HepG2 (cell line): ENCODE measurements around the gene ADSS1. TPM values are rescaled to one million over a fixed set of nuclear protein-coding genes. Genes with fewer than 3 reads are reported as not detected.

Source experiments
- ATAC-seq: fragments of 200-7000 bp; cut with Tn5 transposase; 3 replicates; pipeline ENCODE4 v1.9.1; 2020; ENCODE audit warnings: mild to moderate bottlenecking, moderate library complexity
- Bru-seq: library from RNA; stranded (reverse); fragments of 400-500 nt; gene quantifications from one replicate; lab custom pipeline; 2021; lab: Mats Ljungman, UMichigan
- BruChase-seq, 2 experiments: library from RNA; stranded (reverse); fragments of 400-500 nt; gene quantifications; one replicate each; lab custom pipeline; 2021; lab: Mats Ljungman, UMichigan
- BruUV-seq: library from RNA; stranded (reverse); fragments of 400-500 nt; replicated peaks from 2 replicates; lab custom pipeline; 2021; lab: Mats Ljungman, UMichigan
- CTCF ChIA-PET: fragments of 300-600 bp; formaldehyde crosslinking; extraction: SDS; loops from one replicate; lab custom pipeline; 2021; ENCODE audit warnings: low total read pairs, inconsistent platforms, low intra/inter-chr PET ratio; lab: Yijun Ruan, JAX
- POLR2A ChIA-PET: fragments of 350-600 bp; sonication (Branson Sonifier 250); formaldehyde crosslinking; loops from one replicate; lab custom pipeline; 2020; ENCODE audit warnings: antibody characterized with exemption, inconsistent platforms; lab: Yijun Ruan, JAX
- DNase-seq: peaks from one replicate; pipeline ENCODE4 v3.0.0-alpha.2; 2015; ENCODE audit warnings: low spot score
- FAIRE-seq: peaks from 3 replicates; lab custom pipeline; 2011; peaks lifted over from hg19 to GRCh38; lab: Jason Lieb, UNC
- H2AFZ ChIP-seq: one replicate; pipeline ENCODE4 v1.6.1; 2011; ENCODE audit warnings: low read length, inconsistent platforms
- H3K27ac ChIP-seq: fragments of 300-600 bp; 3 replicates; pipeline ENCODE4 v1.8.0; 2011; ENCODE audit warnings: mixed run types, mild to moderate bottlenecking, mixed read lengths, low read length, inconsistent platforms; ENCODE audit not compliant: insufficient read depth; ENCODE audit errors: extremely low read length
- H3K27me3 ChIP-seq, 2 experiments: fragments of 200-600 bp in 1 of 2; 2 replicates in 1 of 2; 3 replicates in 1 of 2; pipeline versions ENCODE4 v1.6.0 to v1.8.0; 2011; ENCODE audit warnings: low read length in 2 of 2, mild to moderate bottlenecking in 2 of 2, moderate library complexity in 2 of 2, inconsistent platforms in 1 of 2; ENCODE audit not compliant: insufficient read depth in 2 of 2, control insufficient read depth in 1 of 2
- H3K36me3 ChIP-seq, 2 experiments: fragments of 200-600 bp in 1 of 2; replicated peaks in 1 of 2; 2 replicates in 1 of 2; 3 replicates in 1 of 2; pipeline versions ENCODE4 v1.5.1 to v1.8.0; 2011; ENCODE audit warnings: low read length in 2 of 2, inconsistent platforms in 1 of 2; ENCODE audit not compliant: insufficient read depth in 2 of 2, control insufficient read depth in 1 of 2
- H3K4me1 ChIP-seq: 2 replicates; pipeline ENCODE4 v1.5.1; 2012; ENCODE audit warnings: low read length, inconsistent platforms; ENCODE audit not compliant: insufficient read depth
- H3K4me2 ChIP-seq: 2 replicates; pipeline ENCODE4 v1.6.0; 2011; ENCODE audit warnings: low read depth, low read length, inconsistent platforms
- H3K4me3 ChIP-seq, 3 experiments: fragments of 200-600 bp in 1 of 3; sonication (generic), shearing (Covaris generic) in 1 of 3; replicated peaks in 1 of 3; 2 replicates each; pipeline ENCODE4 v1.5.1; 2011 to 2016; ENCODE audit warnings: low read length in 3 of 3, inconsistent platforms in 2 of 3, low read depth in 2 of 3, mild to moderate bottlenecking in 2 of 3, control low read depth in 1 of 3, mixed read lengths in 1 of 3; ENCODE audit not compliant: insufficient read depth in 1 of 3
- H3K79me2 ChIP-seq: one replicate; pipeline ENCODE4 v1.6.1; 2011; ENCODE audit warnings: low read length, inconsistent platforms; ENCODE audit not compliant: insufficient read depth
- H3K9ac ChIP-seq: 2 replicates; pipeline ENCODE4 v1.6.0; 2011; ENCODE audit warnings: mild to moderate bottlenecking, low read depth, low read length, inconsistent platforms; ENCODE audit not compliant: insufficient read depth
- H3K9me3 ChIP-seq: 2 replicates; pipeline ENCODE4 v1.5.1; 2012; ENCODE audit warnings: mild to moderate bottlenecking, low read length
- H4K20me1 ChIP-seq: 2 replicates; pipeline ENCODE4 v1.6.0; 2011; ENCODE audit warnings: inconsistent platforms, mild to moderate bottlenecking, low read length, moderate library complexity; ENCODE audit not compliant: insufficient read depth
- KAT7 ChIP-seq: IDR thresholded peaks from 2 replicates; pipeline ENCODE4 v1.6.1; 2018; ENCODE audit warnings: borderline replicate concordance, missing compliant biosample characterization
- KLF11 ChIP-seq: IDR thresholded peaks from 2 replicates; pipeline ENCODE4 v1.6.1; 2016; ENCODE audit warnings: missing compliant biosample characterization
- POGZ ChIP-seq: sonication (generic); formaldehyde crosslinking; IDR thresholded peaks from 2 replicates; pipeline ENCODE4 v1.4.0; 2020; ENCODE audit warnings: mild to moderate bottlenecking, missing genetic modification reagents
- RXRA ChIP-seq: sonication (generic); formaldehyde crosslinking; IDR thresholded peaks from 2 replicates; pipeline ENCODE4 v1.5.1; 2020; ENCODE audit warnings: missing genetic modification reagents
- SKIL ChIP-seq: sonication (generic); formaldehyde crosslinking; IDR thresholded peaks from 2 replicates; pipeline ENCODE4 v1.8.0; 2022; ENCODE audit warnings: missing genetic modification reagents, mild to moderate bottlenecking, moderate library complexity, borderline replicate concordance
- TFAP4 ChIP-seq: sonication (generic); IDR thresholded peaks from 2 replicates; pipeline ENCODE4 v1.6.1; 2016; ENCODE audit warnings: low read depth, borderline replicate concordance
- ZKSCAN5 ChIP-seq: sonication (generic); formaldehyde crosslinking; IDR thresholded peaks from 2 replicates; pipeline ENCODE4 v1.5.1; 2020; ENCODE audit warnings: mild to moderate bottlenecking, missing genetic modification reagents
- ZNF281 ChIP-seq: sonication (generic); formaldehyde crosslinking; IDR thresholded peaks from 2 replicates; pipeline ENCODE4 v1.4.0; 2020; ENCODE audit warnings: missing genetic modification reagents, borderline replicate concordance
- ZNF563 ChIP-seq: sonication (generic); formaldehyde crosslinking; IDR thresholded peaks from 2 replicates; pipeline ENCODE4 v1.8.0; 2022; ENCODE audit warnings: mild to moderate bottlenecking, moderate library complexity, missing genetic modification reagents
- ZNF816 ChIP-seq: sonication (generic); formaldehyde crosslinking; IDR thresholded peaks from 2 replicates; pipeline ENCODE4 v1.8.0; 2022; ENCODE audit warnings: missing genetic modification reagents, mild to moderate bottlenecking, borderline replicate concordance
- WGBS: methylation state at CpG from one replicate; pipeline ENCODE4 v1.1.6; 2017; ENCODE audit warnings: low lambda C conversion rate; 5-methylcytosine and 5-hydroxymethylcytosine counted together
- in situ Hi-C: cut with HindIII; loops from 2 replicates; pipeline ENCODE4 v1.10.0; 2017; ENCODE audit warnings: low pct_unique_long_range_greater_than_20kb; ENCODE audit not compliant: extremely low pct_ligation_motif_present
- intact Hi-C: fragments of 100-400 bp; cut with micrococcal nuclease; formaldehyde crosslinking; loops from one replicate; pipeline ENCODE4 v1.10.0; 2022; ENCODE audit not compliant: unreplicated experiment
- long read RNA-seq, 2 experiments: library from RNA in 1 of 2; library from polyadenylated mRNA in 1 of 2; stranded (forward) in 1 of 2; unstranded in 1 of 2; transcript quantifications; one replicate each; pipeline ENCODE4 v2.0.0, GENCODE V29; 2019 to 2022
- polyA minus RNA-seq, 3 experiments: library from RNA; depleted of rRNA, polyadenylated mRNA; stranded (reverse); fragments of >200 nt; gene quantifications; 2 replicates each; pipeline ENCODE4 v1.2.3, GENCODE V29; 2011; ENCODE audit warnings: low replicate concordance in 1 of 3
- polyA plus RNA-seq, 8 experiments: library from polyadenylated mRNA; depleted of rRNA in 3 of 8; stranded (reverse) in 7 of 8; unstranded in 1 of 8; fragments of >200 nt; fragmentation: Illumina TruSeq in 4 of 8; extraction: Trizol in 4 of 8; gene quantifications; 2 replicates each; pipeline versions ENCODE4 v1.2.1 to v1.2.3, GENCODE V29; 2011 to 2016; ENCODE audit warnings: low read depth in 4 of 8, missing spikeins in 1 of 8, mixed read lengths in 1 of 8; ENCODE audit not compliant: insufficient read depth in 1 of 8
- total RNA-seq, 5 experiments: library from RNA; depleted of rRNA; stranded (reverse); fragments of >200 nt; fragmentation: Illumina TruSeq; extraction: Trizol; gene quantifications; 2 replicates each; pipeline ENCODE4 v1.2.3, GENCODE V29; 2016; ENCODE audit warnings: low read depth in 1 of 5

ADSS1 gene
- 0.98 and 1.0 TPM in 2 replicates for total RNA-seq (2016; rRNA removed; fragmentation: Illumina TruSeq; extraction: Trizol)
- total RNA-seq (2016; cell fraction: cytosol; rRNA removed; fragmentation: Illumina TruSeq; extraction: Trizol; ENCODE audit: low read depth) = 0.81 and 1.1 TPM in 2 replicates
- total RNA-seq (2016; cell fraction: insoluble cytoplasmic fraction; rRNA removed; fragmentation: Illumina TruSeq; extraction: Trizol) = 0.56 and 1.3 TPM in 2 replicates
- total RNA-seq (2016; cell fraction: membrane; rRNA removed; fragmentation: Illumina TruSeq; extraction: Trizol) = 1.6 and 1.9 TPM in 2 replicates
- total RNA-seq (2016; cell fraction: nucleus; rRNA removed; fragmentation: Illumina TruSeq; extraction: Trizol) = 1.3 and 1.5 TPM in 2 replicates
- polyA plus RNA-seq (2011; rRNA removed) = 36.7 and 45.2 TPM in 2 replicates
- polyA plus RNA-seq (2011; cell fraction: cytosol; rRNA removed) = 20.7 and 22.4 TPM in 2 replicates
- 219 and 230 TPM in 2 replicates for polyA plus RNA-seq (2011; cell fraction: nucleus; rRNA removed)
- 37.3 and 46.9 TPM in 2 replicates for polyA plus RNA-seq (2012)
- 0.70 and 1.5 TPM in 2 replicates for polyA plus RNA-seq (2016; cell fraction: cytosol; fragmentation: Illumina TruSeq; extraction: Trizol; ENCODE audit: low read depth)
- 1.3 and 2.2 TPM in 2 replicates for polyA plus RNA-seq (2016; cell fraction: insoluble cytoplasmic fraction; fragmentation: Illumina TruSeq; extraction: Trizol; ENCODE audit: low read depth)
- polyA plus RNA-seq (2016; cell fraction: membrane; fragmentation: Illumina TruSeq; extraction: Trizol; ENCODE audit: low read depth) = 1.5 and 2.0 TPM in 2 replicates
- polyA plus RNA-seq (2016; cell fraction: nucleus; fragmentation: Illumina TruSeq; extraction: Trizol; ENCODE audit: insufficient read depth, low read depth) = 3.7 and 4.4 TPM in 2 replicates
- 12.3 and 14.1 TPM in 2 replicates for polyA minus RNA-seq (2011; rRNA and poly(A)+ RNA removed; ENCODE audit: low replicate concordance)
- 6.8 and 7.6 TPM in 2 replicates for polyA minus RNA-seq (2011; cell fraction: cytosol; rRNA and poly(A)+ RNA removed)
- polyA minus RNA-seq (2011; cell fraction: nucleus; rRNA and poly(A)+ RNA removed) = 30.6 and 31.2 TPM in 2 replicates
- percentile 31 among the genes with signal in this experiment for Bru-seq, nascent RNA
- percentile 35 among the genes with signal in this experiment for BruChase-seq, experiment 1, labeled RNA remaining after a 6-hour chase
- percentile 29 among the genes with signal in this experiment for BruChase-seq, experiment 2, labeled RNA remaining after a 2-hour chase
- long read RNA-seq, experiment 1, transcript ADSSL1-201 (13 exons, 1,766 nt) = major isoform, 13 of 15 reads
- long read RNA-seq, experiment 1, partial matches to known transcripts = 1 of 15 reads
- long read RNA-seq, experiment 1, other reads (novel, unspliced or antisense) = 1 of 15 reads
- long read RNA-seq, experiment 2, partial matches to known transcripts = 2 of 6 reads
- long read RNA-seq, experiment 2, other reads (novel, unspliced or antisense) = 0 of 6 reads

- Histone ChIP-seq H3K4me3 (peak within 1 kb of the TSS; percentile 63 to 90 (median 68)), H3K27ac (peak within 1 kb of the TSS; percentile 49), H3K79me2 (no peaks in the 10 kb centered on the region), H3K4me1 (peaks cover 67% of the 10 kb centered on the region), H3K4me2 (peak within 1 kb of the TSS; percentile 98), H3K9ac (peak within 1 kb of the TSS; percentile 76), H2AFZ (no peak within 1 kb of the TSS), H3K9me3 (no peaks in the 10 kb centered on the region), H4K20me1 (no peaks in the 10 kb centered on the region), H3K36me3 (peaks cover 0 to 1% of the 10 kb centered on the region in 2 experiments; a peak in 1 of 5 replicates), H3K27me3 (peaks cover 0 to 3% of the 10 kb centered on the region in 2 experiments; a peak in 1 of 5 replicates)
- in situ Hi-C loops = no loop called here
- POLR2A ChIA-PET = interaction anchor here (1.3 to 3.3 kb wide), 5 partner anchors 12 to 58 kb away, joined by 3 to 18 read pairs (median 5); partner anchors contain the start of gene SIVA1
- DNase-seq = peak; percentile 24
- CTCF ChIA-PET = no interaction called here
- no TSS peak for BruUV-seq
- ATAC-seq = peak; percentile 40
- intact Hi-C loops = no loop called here
- FAIRE-seq = no peak
- 0% methylated on average over 8 of the region's 82 CpGs for WGBS
- no peak for TF ChIP-seq ZNF563
- TF ChIP-seq ZKSCAN5 (CRISPR knock-in tag) = no peak
- TF ChIP-seq RXRA (CRISPR knock-in tag) = peak; percentile 48
- TF ChIP-seq ZNF281 (CRISPR knock-in tag) = no peak
- TF ChIP-seq SKIL (CRISPR knock-in tag) = no peak
- TF ChIP-seq KLF11 (CRISPR knock-in tag) = 0 out of 2 replicates have a peak, but pooled peaks have one; percentile 17
- TF ChIP-seq POGZ (CRISPR knock-in tag) = 0 out of 2 replicates have a peak, but pooled peaks have one; percentile 24
- peak; percentile 74; the same call in 1 of the 2 replicates for TF ChIP-seq ZNF816 (CRISPR knock-in tag)
- peak; percentile 64; the same call in 1 of the 2 replicates for TF ChIP-seq KAT7 (CRISPR knock-in tag)
- TF ChIP-seq TFAP4 = no peak
These were observed at the start of gene ADSS1 for GRCh38 chr14:104723651-104724406. Gene ADSS1 (plus strand): TSS chr14:104724229. CDS start chr14:104724271, 42 bp downstream.
